NCI-H748 (cell line): Measurements from ENCODE around the gene ZCCHC3.
A peak's percentile ranks its signal among the peaks of the same experiment; 100 is the strongest.

Source experiments
- DNase-seq: peaks from one replicate; lab custom pipeline; 2025; ENCODE audit not compliant: unreplicated experiment; lab: John Stamatoyannopoulos, UW

ZCCHC3 gene

GRCh38 chr20:311609-312008 lies 14.2 kb downstream of the ZCCHC3 start:
- no peak for DNase-seq

GRCh38 chr20:312067-312466 lies 14.7 kb downstream of the ZCCHC3 start:
- no peak for DNase-seq

GRCh38 chr20:312866-313265 lies 15.5 kb downstream of the ZCCHC3 start:
- DNase-seq = no peak

- DNase-seq = no peak
Observed at GRCh38 chr20:313402-313801, 16.0 kb downstream of the ZCCHC3 start.

GRCh38 chr20:313948-314347 lies 16.6 kb downstream of the ZCCHC3 start:
- no peak for DNase-seq

- no peak for DNase-seq
Observed at GRCh38 chr20:316316-317068, 19.1 kb downstream of the ZCCHC3 start.

GRCh38 chr20:324177-325044 lies 27.0 kb downstream of the ZCCHC3 start:
- peak; percentile 98 for DNase-seq

- DNase-seq = peak; percentile 99
Observed at GRCh38 chr20:325045-325888, 27.9 kb downstream of the ZCCHC3 start, which contains the start of gene SOX12. TSS of gene SOX12 (plus strand) at chr20:325552. CDS start at chr20:325925, 373 bp downstream.

- DNase-seq = peak; percentile 86
Observed at GRCh38 chr20:325889-326644, 28.7 kb downstream of the ZCCHC3 start.

GRCh38 chr20:326645-327185 lies 29.3 kb downstream of the ZCCHC3 start:
- peak; percentile 80 for DNase-seq

GRCh38 chr20:327186-328026 lies 30.0 kb downstream of the ZCCHC3 start:
- DNase-seq = peak; percentile 98

- no peak for DNase-seq
Observed at GRCh38 chr20:328027-328974, 30.9 kb downstream of the ZCCHC3 start.

- DNase-seq = no peak
Observed at GRCh38 chr20:328975-329695, 31.8 kb downstream of the ZCCHC3 start.

- peak; percentile 74 for DNase-seq
Observed at GRCh38 chr20:329851-330232, 32.5 kb downstream of the ZCCHC3 start.

- DNase-seq = peak; percentile 78
Observed at GRCh38 chr20:330233-331149, 33.1 kb downstream of the ZCCHC3 start.

GRCh38 chr20:334578-334977 lies 37.2 kb downstream of the ZCCHC3 start:
- DNase-seq = no peak
